Activated CD4-positive, alpha-beta T cell treated with anti-CD3 and anti-CD28 coated beads for 1 hour (primary cell): ENCODE results near the gene OR3A2.
"Not testable (repeated sequence)": the region's sequence is repeated elsewhere in the genome, so short reads cannot be mapped to it uniquely, and the experiment has no call there.

ENCODE experiments used
- DNase-seq: peaks from one replicate; pipeline ENCODE4 v3.0.0-alpha.2; 2020

Gene OR3A2

GRCh38 chr17:3282901-3283300 is 103.2 kb downstream of the OR3A2 start:
- DNase-seq, result no peak

- no peak for DNase-seq
Measured at GRCh38 chr17:3276126-3276525, 110.0 kb downstream of the OR3A2 start.

GRCh38 chr17:3271072-3271848 is 114.8 kb downstream of the OR3A2 start:
- no peak for DNase-seq

GRCh38 chr17:3260600-3260999 is 125.5 kb downstream of the OR3A2 start:
- no peak for DNase-seq

- no peak for DNase-seq
Measured at GRCh38 chr17:3260163-3260562, 125.9 kb downstream of the OR3A2 start.

- no peak for DNase-seq
Measured at GRCh38 chr17:3256575-3256974, 129.5 kb downstream of the OR3A2 start.

GRCh38 chr17:3249013-3249412 is 137.1 kb downstream of the OR3A2 start:
- not testable (repeated sequence) for DNase-seq

GRCh38 chr17:3244841-3245240 is 141.3 kb downstream of the OR3A2 start:
- DNase-seq, result not testable (repeated sequence)

- not testable (repeated sequence) for DNase-seq
Measured at GRCh38 chr17:3241044-3241443, 145.1 kb downstream of the OR3A2 start.

GRCh38 chr17:3238685-3239084 is 147.4 kb downstream of the OR3A2 start:
- not testable (repeated sequence) for DNase-seq

- DNase-seq, result not testable (repeated sequence)
Measured at GRCh38 chr17:3232300-3232699, 153.8 kb downstream of the OR3A2 start.
